ENCODE measurements around the gene KLK12. TPM values are rescaled to one million over a fixed set of nuclear protein-coding genes. Genes with fewer than 3 reads are reported as not detected.

The KLK12 gene
- total RNA-seq, 1 donor from 2014 or later, result not detected

DNA sequence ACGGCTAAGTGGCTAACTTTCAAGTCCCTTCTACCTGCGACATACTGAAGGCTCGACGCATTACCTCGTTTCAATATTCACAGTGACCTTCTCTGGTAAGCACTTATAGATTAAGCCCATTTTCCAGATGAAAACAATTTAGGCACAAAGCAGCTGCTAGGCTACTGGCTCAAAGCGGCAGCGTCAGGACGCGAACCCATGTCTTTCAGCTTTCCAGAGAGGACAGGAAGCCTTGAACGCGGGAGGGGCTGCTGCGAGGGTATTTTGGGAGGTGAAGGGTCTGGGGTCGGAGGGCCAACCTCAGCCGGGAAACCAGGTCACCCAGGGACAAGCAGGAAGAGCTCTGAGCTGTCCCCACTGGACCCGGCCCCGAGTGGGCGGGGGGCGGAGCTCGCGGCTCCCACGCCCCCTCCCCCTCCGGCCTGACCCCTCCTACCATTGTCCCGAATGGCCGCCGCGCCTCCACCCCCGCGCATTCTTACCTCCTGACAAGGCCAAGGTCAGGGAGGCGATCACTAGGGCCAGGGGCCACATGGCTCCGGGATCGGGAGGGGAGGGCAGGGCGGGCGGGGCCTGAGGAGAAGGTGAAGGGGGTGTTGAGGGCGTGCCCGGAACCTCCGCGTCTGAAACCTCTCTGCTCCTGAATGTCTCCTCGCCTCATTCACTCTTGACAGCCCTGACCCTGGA lies 29.9 kb upstream of the KLK12 start, which contains the start of gene KLK13:
KLK13 (minus strand) TSS at position 559 of the 687 bp plus-strand sequence; CDS start at position 534, 25 bp downstream.
- Histone ChIP-seq H3K4me3 (peak within 1 kb of the TSS; percentile 25), H3K27ac (no peak within 1 kb of the TSS), H3K4me1 (no peaks in the 10 kb centered on the region), H3K36me3 (no peaks in the 10 kb centered on the region), H3K27me3 (peaks cover 43% of the 10 kb centered on the region), H3K9me3 (no peaks in the 10 kb centered on the region)
- DNase-seq (peak; percentile 73), ATAC-seq (peak; percentile 74)
- intact Hi-C loops (cut with DNase I), result no loop called here
- TF ChIP-seq CTCF (IDR thresholded peaks at IDR 0.05), result no peak

GRCh38 chr19:51063664-51064063 lies 28.9 kb upstream of the KLK12 start:
- no peak overlapping the region for H3K4me3 ChIP-seq
- H3K27ac ChIP-seq, result no peak overlapping the region
- ATAC-seq, result no peak
- H3K27me3 ChIP-seq, result peaks cover 45% of the 10 kb centered on the region
- H3K4me1 ChIP-seq, result no peaks in the 10 kb centered on the region
- no peaks in the 10 kb centered on the region for H3K36me3 ChIP-seq
- intact Hi-C loops (cut with DNase I), result no loop called here
- TF ChIP-seq CTCF (IDR thresholded peaks at IDR 0.05), result no peak
- DNase-seq, result no peak
- H3K9me3 ChIP-seq, result no peaks in the 10 kb centered on the region

DNA sequence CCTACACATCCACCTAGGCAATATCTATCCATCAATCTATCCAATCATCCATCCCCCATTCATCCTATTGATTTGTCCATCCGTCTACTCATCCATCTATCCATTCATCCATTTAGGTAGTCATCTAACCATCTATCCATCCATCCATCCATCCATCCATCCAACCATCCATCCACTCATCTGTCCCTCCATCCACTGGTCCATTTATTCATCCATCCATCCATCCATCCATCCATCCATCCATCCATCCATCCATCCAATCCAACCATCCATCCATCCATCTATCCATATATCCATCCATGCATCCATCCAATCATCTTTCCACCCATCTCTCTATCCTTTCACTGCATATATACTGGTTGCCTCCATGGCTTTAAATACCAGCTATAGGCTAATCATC lies 26.2 kb upstream of the KLK12 start:
- ATAC-seq (no peak), DNase-seq (no peak)
- no peaks in the 10 kb centered on the region for H3K36me3 ChIP-seq
- H3K27me3 ChIP-seq, result peaks cover 43% of the 10 kb centered on the region
- no peak overlapping the region for H3K4me3 ChIP-seq
- intact Hi-C loops (cut with DNase I), result no loop called here
- H3K9me3 ChIP-seq, result no peaks in the 10 kb centered on the region
- H3K4me1 ChIP-seq, result no peaks in the 10 kb centered on the region
- no peak for TF ChIP-seq CTCF (IDR thresholded peaks at IDR 0.05)
- H3K27ac ChIP-seq, result no peak overlapping the region

DNA sequence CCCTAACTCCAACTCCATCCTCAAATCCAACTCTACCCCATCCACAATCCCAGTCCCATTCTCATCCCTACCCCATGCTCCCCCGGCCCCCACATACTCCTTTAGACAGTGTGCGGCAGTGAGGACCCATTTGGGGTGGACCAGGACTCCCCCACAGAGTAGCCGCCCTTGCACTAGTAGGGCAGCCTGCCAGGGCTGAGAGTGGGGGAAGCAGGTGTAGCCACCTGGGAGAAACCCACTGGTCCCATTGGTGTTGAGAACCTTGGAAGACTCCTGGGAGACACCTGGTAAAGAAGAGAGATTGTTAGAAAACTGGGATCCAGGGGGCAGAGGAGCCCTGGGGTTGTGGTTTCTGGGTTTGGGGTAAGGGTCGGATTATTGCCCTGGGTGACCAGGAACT lies 25.5 kb upstream of the KLK12 start:
- intact Hi-C loops (cut with DNase I), result no loop called here
- DNase-seq, result no peak

GRCh38 chr19:51059715-51060114 lies 24.9 kb upstream of the KLK12 start:
- no peak overlapping the region for H3K4me3 ChIP-seq
- no peaks in the 10 kb centered on the region for H3K9me3 ChIP-seq
- no peak overlapping the region for H3K27ac ChIP-seq
- H3K27me3 ChIP-seq, result peaks cover 30% of the 10 kb centered on the region
- intact Hi-C loops (cut with DNase I), result no loop called here
- ATAC-seq, result no peak
- DNase-seq, result no peak
- no peak for TF ChIP-seq CTCF (IDR thresholded peaks at IDR 0.05)
- no peaks in the 10 kb centered on the region for H3K4me1 ChIP-seq
- H3K36me3 ChIP-seq, result no peaks in the 10 kb centered on the region

More for the DNA sequence above, 25.5 kb upstream of the KLK12 start:
- Histone ChIP-seq H3K36me3 (no peaks in the 10 kb centered on the region), H3K9me3 (no peaks in the 10 kb centered on the region), H3K4me1 (no peaks in the 10 kb centered on the region), H3K4me3 (no peak overlapping the region), H3K27me3 (peaks cover 36% of the 10 kb centered on the region), H3K27ac (no peak overlapping the region)
- TF ChIP-seq CTCF (IDR thresholded peaks at IDR 0.05), result no peak
- ATAC-seq, result no peak

Data from upper lobe of right lung (tissue), 1 donor.